HG03558 (cell line): ENCODE data around the gene GCN1.

Experiments
- ATAC-seq: cut with Tn5 transposase; IDR thresholded peaks from one replicate; pipeline ENCODE4 v1.9.1; 2021; ENCODE audit warnings: moderate number of reproducible peaks; ENCODE audit not compliant: unreplicated experiment; ENCODE audit errors: extremely low read depth

Gene GCN1

GRCh38 chr12:120229487-120230325, 35.2 kb upstream of the GCN1 start:
- no peak for ATAC-seq

DNA sequence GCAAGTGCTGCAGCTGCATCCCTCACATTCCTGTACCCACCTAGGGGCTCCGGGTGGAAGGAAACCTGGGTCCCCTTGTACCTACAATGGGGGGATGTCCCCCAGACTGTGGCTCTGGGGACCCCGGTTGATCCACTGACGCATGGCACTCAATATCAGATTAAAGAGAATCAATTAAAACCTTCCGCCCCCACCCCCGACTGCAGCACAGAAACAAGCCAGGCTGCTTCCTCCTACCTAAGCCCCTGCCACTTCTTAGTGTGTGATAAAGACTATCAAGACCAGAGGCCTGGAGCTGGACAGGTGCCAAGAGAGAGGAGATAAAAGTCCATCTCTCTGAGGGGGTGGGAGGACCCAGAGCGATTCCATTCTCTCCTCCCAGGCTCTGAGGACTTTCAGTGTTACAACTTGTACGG, 34.6 kb upstream of the GCN1 start:
- ATAC-seq: no peak

DNA sequence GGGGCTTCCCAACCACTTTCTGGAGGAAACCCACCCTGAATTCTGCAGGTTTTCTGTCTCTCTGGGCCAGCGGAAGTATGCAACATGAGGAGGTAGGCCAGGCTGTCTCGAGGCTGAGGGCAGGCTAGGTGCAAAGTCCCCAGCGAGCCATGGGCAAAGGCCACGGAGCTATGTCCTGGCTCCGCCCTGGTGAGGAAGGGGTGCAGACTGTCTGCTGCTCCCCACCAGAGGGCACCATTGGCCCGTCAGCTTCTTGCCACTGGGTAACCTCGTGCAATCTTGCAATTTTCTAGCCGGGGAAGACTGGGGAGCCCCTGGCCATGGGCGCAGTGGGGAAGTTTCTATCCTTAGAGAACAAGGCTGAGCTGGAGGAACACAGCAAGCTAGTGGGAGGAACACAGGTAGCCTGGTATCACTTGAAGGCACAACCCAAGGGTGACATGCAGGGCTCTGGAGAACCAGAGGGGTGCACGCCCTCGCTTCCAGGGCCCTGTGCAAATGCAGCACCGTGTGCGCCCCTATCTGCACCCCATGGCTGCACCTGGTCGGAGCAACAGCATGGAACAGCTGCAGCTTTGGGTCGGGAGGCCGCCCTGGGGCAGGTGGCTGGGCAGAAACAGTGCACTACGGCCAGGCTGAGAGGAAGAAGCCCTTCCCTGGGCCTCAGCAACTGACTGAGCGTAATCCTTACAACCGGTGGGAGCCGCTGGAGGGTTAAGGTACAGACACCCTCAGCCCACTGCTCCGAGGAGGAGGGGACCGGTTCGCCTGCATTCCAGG, 34.0 kb upstream of the GCN1 start:
- ATAC-seq: no peak

DNA sequence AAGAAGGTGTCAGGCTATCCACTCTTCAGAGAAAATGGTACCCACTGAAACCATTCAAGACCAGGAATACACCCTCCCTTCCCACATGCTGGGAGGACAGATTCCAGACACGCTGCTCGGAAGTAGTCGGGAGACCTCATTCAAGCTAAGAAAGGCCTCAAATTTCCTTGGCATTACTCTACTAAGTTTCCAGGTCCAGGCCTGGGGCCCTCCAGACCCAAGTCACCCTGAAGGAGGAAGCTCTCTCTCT, 33.5 kb upstream of the GCN1 start:
- ATAC-seq: no peak

DNA sequence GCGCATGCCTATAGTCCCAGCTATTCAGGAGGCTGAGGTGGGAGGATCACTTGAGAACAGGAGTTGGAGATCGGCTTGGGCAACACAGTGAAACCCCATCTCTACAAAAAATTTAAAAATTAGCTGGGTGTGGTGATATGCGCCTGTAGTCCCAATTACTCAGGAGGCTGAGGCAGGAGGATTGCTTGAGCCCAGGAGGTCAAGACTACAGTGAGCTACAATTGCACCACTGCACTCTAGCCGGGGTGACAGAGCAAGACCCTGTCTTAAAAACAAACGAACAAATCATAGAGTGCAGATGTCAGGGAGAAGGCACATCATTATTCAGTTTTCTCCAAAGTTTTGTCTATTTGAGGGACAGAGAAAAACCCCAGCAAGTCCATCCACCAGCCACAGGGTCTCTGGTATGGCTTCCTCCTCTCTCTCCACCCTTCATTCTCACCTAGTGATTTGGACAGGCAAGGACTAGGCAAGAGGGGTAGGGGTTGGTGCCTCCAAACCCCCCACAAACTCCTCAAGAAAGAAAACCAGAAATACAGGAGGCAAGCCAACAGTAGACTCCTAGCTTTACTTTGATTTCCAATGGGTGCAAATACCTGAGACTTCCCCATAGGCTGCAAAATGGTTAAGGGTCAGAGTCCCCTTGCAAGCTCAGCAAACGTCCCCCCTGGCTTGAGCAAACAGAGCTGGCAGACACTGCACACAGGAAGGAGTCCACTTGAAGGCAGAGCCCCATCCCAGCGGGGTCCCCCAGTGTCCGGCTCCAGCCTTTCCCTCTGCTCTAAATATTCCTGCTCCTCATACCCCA, 32.9 kb upstream of the GCN1 start:
- no peak for ATAC-seq

- ATAC-seq: no peak
Measured at GRCh38 chr12:120225852-120226640, 31.5 kb upstream of the GCN1 start.

DNA sequence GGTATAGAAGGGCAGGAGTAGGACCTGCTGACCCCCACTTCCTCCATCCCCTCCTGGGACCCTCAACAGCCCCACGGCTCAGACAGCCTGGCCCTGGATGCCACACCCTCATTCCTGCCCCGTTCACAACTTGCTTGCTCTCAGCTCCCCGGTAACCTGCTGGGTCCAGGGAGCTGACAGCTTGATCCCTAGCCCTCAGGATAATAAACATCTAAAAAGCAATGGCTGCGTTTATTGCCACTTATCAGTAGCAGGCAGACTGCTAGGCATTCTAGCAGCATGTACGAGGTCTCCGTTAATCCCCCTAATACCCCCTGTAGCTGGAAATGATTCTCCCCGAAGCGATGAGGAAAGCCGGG, 30.7 kb upstream of the GCN1 start:
- no peak for ATAC-seq

DNA sequence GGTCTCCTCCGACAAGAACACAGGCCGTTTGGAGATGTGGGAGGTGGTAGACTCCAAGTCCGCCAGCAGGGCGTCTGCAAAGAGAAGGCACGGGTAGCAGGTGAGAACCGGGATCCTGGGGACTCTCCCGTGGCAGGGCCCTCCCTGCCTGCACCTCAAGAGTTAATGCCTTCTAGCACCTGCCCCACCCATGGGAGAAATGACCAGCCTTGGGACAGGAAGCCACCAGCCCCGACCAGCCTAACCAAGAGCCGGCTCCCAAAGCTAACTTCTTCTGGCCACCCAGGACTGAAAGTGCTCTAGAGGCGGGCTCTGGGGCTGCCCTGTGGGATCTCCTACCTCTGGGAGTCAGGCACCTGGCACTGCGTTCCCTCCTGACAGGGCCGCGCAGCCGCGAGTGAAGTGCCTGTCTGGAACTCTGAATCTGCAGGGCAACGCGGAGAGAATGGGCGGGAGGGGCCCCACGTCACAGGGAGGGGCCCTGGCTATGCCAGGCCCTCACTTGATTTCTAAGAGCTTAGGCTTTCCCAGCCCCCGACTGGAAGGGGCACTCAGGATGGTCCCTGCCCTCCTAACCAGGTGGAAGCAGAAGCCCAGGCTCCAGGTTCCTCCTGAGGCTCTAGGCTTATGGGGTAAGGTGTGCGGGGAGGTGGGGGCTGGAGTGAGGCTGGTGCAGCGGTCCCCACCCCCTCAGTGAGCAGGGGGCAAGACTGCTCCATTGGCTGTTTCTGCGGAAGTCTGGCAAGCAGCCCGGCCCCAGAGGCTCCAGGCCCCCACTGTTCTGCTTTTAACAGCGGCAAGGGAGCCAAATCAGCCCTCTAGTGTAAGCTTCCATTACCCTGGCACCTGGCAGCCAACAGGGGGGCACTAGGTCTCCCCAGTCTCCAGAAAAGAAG, 30.0 kb upstream of the GCN1 start:
- no peak for ATAC-seq

DNA sequence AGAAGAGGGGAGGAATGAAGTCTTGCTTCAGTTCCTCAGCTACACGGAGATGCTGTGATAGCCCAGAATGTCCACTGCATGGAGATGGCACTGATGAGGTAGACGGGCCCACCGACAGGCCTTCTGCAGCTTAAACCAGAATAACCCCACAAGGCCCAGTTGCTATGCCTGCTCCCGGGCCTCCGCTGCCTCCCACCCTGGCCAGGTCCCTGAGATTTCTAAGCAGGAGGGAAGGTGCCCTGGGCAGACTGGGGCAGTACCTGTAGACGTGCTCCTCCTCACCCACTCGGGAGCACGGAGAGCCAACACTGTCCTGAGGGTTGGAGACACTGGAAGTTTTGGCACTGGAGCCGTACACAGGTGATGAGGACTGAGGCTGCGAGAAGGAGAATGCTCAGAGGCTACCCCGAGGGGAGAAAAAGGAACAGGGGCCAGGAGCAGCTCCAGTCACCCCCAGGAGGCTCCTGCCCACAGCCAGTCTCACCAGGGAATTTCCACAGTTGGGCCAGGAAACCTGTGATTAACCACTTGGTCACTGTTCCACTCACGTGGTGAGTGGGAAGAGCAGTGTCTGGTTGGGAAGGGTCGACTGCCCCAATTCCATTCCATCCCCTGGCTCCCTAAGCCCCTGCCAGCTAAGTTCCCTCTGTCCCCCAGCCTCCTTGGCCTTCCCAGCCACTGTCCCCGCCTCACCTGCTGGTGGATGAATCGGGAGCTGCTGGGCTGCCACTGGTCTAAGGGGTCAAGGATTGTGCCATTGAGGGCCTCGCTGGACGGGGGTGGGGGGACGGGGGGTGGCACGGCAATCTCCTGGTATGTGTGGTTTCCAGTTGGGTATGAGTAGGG, 29.2 kb upstream of the GCN1 start:
- ATAC-seq: no peak

GRCh38 chr12:120222288-120222832, 27.8 kb upstream of the GCN1 start:
- ATAC-seq: no peak

GRCh38 chr12:120221576-120221900, 27.0 kb upstream of the GCN1 start:
- ATAC-seq: no peak

- no peak for ATAC-seq
Measured at GRCh38 chr12:120220838-120221575, 26.5 kb upstream of the GCN1 start.

- no peak for ATAC-seq
Measured at GRCh38 chr12:120218680-120219606, 24.4 kb upstream of the GCN1 start.

GRCh38 chr12:120216742-120217605, 22.5 kb upstream of the GCN1 start:
- no peak for ATAC-seq

GRCh38 chr12:120215766-120216735, 21.5 kb upstream of the GCN1 start:
- no peak for ATAC-seq
